ENCODE results near the gene TGFA.

DNA sequence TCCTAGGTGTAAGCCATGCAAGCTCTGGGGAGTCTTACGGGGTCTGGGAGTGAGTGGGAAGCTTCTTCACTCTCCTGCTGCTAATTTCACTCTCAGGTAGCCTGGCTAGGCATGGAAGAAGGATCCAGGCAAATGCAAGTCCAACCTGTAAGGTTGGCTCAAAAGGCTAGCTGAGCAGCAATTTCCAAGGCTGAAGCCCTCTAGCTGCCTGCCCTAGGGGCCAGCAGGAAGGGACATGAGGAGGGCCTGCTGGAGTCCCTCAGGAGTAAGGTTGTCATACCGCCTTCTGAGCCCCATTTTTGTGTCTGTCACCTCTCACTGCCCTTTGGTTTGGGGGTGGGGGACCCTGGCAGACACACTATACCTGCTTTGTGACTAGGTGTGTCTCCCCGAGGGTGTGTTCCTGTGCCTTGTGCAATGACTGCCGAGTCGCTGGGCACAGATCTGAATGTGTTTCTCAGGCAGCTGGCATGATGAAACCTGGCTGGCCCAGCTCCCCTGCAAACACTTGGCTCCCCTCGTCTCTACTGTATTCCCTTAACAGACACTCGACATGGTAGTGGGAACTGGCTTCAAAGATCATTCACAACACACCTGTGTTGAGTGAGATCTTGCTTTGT lies 127.8 kb downstream of the TGFA start:
- TF ChIP-seq EZH2 (IDR thresholded peaks at IDR 0.05; ENCODE audit: insufficient read depth, poor library complexity, severe bottlenecking) (no peak), EZH2phosphoT487 (IDR thresholded peaks at IDR 0.05; ENCODE audit: insufficient read depth, low read depth) (no peak)
